Testis (tissue), 3 donors: ENCODE results near the gene DIAPH3. TPM values are rescaled to one million over a fixed set of nuclear protein-coding genes. Genes with fewer than 3 reads are reported as not detected.

ENCODE experiments used
- DNase-seq: peaks from one replicate; pipeline ENCODE4 v3.0.0-alpha.2; 2019
- H3K27ac ChIP-seq, 2 donors: fragments of 200-600 bp; sonication (generic); one replicate each; pipeline ENCODE4 v1.5.1; 2019
- H3K27me3 ChIP-seq: fragments of 200-600 bp; sonication (generic); one replicate; pipeline ENCODE4 v1.5.1; 2019
- H3K36me3 ChIP-seq: fragments of 200-600 bp; sonication (generic); one replicate; pipeline ENCODE4 v1.5.1; 2017; ENCODE audit warnings: low read depth; ENCODE audit errors: missing control alignments
- H3K4me1 ChIP-seq: fragments of 200-600 bp; sonication (generic); one replicate; pipeline ENCODE4 v1.5.1; 2019
- H3K4me3 ChIP-seq, 2 donors: fragments of 200-600 bp; sonication (generic); one replicate each; pipeline ENCODE4 v1.5.1; 2017 to 2019
- H3K9me3 ChIP-seq: fragments of 200-600 bp; sonication (generic); one replicate; pipeline ENCODE4 v1.5.1; 2017
- CTCF ChIP-seq, 3 experiments: fragments of 450-650 bp in 2 of 3; fragments of 200-600 bp in 1 of 3; sonication (generic) in 1 of 3; IDR thresholded peaks; one replicate each; pipeline ENCODE4 v1.5.1; 2016 to 2019; ENCODE audit warnings: antibody characterized with exemption in 3 of 3, mild to moderate bottlenecking in 2 of 3, moderate library complexity in 1 of 3
- POLR2A ChIP-seq: fragments of 450-650 bp; IDR thresholded peaks from one replicate; pipeline ENCODE4 v1.6.1; 2017; ENCODE audit warnings: antibody characterized with exemption, mild to moderate bottlenecking, moderate library complexity
- WGBS, 2 donors: methylation state at CpG; one replicate each; pipeline ENCODE4 v1.1.5; 2018; 5-methylcytosine and 5-hydroxymethylcytosine counted together
- intact Hi-C: fragments of 100-400 bp; cut with DNase I; formaldehyde crosslinking; loops from one replicate; pipeline ENCODE4 v1.15.1; 2023; ENCODE audit warnings: low total_unique reads
- polyA plus RNA-seq: library from polyadenylated mRNA; stranded (reverse); fragments of 350-450 nt; fragmentation: Illumina TruSeq; extraction: RNeasy Lipid Tissue Mini Kit (QIAGEN cat#74804); gene quantifications from one replicate; pipeline ENCODE4 v1.2.3, GENCODE V29; 2014; ENCODE audit warnings: low read depth, low replicate concordance; ENCODE audit not compliant: insufficient read depth
- total RNA-seq, 2 donors: library from RNA; depleted of rRNA; stranded (reverse); fragments of >200 nt; gene quantifications; one replicate each; pipeline ENCODE4 v1.2.3, GENCODE V29; 2016

The DIAPH3 gene
- total and polyA plus RNA-seq, 3 donors from 2014 or later = 12.5 to 30.3 (median 18.7) TPM

DNA sequence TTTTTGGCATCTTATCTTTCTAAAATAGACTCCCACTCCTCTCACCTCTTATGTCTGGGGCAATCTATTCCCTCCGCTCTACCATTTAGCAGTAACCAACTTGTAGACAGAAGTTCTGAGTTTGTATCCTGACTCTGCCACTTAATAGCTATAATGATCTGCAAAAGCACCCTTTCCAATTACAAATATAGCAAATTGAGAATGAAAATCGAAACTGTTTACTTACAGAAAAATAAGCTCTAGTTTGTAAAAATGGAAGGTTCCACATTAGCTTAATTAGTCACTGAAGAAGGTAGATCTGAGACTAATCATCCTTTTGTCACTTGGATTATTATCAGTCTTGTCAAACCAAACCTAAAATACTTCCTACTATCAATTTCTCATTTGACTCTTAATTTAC is 409.3 kb downstream of the DIAPH3 start:
- H3K4me1 ChIP-seq = peaks cover 3% of the 10 kb centered on the region
- no peak overlapping the region for H3K4me3 ChIP-seq
- no peaks in the 10 kb centered on the region for H3K9me3 ChIP-seq
- H3K27me3 ChIP-seq = no peaks in the 10 kb centered on the region
- TF ChIP-seq CTCF (IDR thresholded peaks at IDR 0.05) (no peak), POLR2A (no peak)
- WGBS, 2 donors = 79 to 85% methylated on average over 2 of the region's 2 CpGs
- intact Hi-C loops = no loop called here
- H3K27ac ChIP-seq = no peak overlapping the region
- no peaks in the 10 kb centered on the region for H3K36me3 ChIP-seq
- DNase-seq = no peak

DNA sequence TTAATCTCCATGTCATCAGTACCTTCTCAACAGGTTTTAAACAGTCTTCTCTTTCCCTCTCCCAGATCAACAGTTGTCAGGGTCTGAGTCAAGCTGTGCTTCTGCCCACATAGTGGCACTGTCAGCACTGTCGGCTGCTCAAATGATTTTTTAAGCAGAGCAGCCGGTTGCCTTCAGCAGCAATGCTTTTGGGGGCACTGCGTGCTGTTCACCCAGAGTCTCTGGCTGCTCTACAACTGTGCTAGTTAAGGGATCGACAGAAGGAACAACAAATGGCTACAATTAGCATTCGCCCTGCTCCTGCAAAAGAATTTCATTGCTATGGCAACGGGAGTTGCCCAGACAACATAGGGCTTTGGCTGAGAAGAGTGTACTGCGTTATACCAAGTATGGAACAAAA is 412.9 kb downstream of the DIAPH3 start:
- no peaks in the 10 kb centered on the region for H3K36me3 ChIP-seq
- peaks cover 3% of the 10 kb centered on the region for H3K4me1 ChIP-seq
- H3K27ac ChIP-seq = no peak overlapping the region
- H3K27me3 ChIP-seq = no peaks in the 10 kb centered on the region
- 39 to 41% methylated on average over 7 of the region's 7 CpGs for WGBS, 2 donors
- TF ChIP-seq POLR2A = no peak
- no peak for TF ChIP-seq CTCF (IDR thresholded peaks at IDR 0.05)
- intact Hi-C loops = no loop called here
- no peaks in the 10 kb centered on the region for H3K9me3 ChIP-seq
- H3K4me3 ChIP-seq = no peak overlapping the region
- peak; percentile 52 for DNase-seq

DNA sequence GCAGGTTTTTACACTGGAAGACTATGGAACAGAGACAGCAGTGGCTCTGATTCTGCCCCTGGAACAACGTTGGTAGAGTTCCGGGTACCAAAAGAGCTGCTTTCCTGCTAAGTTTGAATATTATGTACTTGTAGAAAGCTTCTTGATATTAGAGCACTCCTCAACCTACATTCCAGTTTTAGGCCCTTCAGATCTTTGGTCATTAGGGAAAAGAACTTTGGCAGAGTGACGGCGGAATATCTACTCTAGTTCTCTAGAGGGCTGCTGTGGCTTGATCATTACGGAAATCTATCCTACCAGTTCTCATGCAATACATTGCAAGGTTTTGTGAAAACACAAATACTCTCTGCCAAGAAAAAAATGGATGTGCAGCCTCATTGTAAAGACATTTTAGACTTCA is 415.7 kb downstream of the DIAPH3 start:
- no peak for DNase-seq
- 85 to 87% methylated on average over 5 of the region's 5 CpGs for WGBS, 2 donors
- no peak overlapping the region for H3K27ac ChIP-seq
- H3K4me3 ChIP-seq = no peak overlapping the region
- H3K36me3 ChIP-seq = no peaks in the 10 kb centered on the region
- intact Hi-C loops = no loop called here
- TF ChIP-seq CTCF (IDR thresholded peaks at IDR 0.05) (no peak), POLR2A (no peak)
- H3K9me3 ChIP-seq = no peaks in the 10 kb centered on the region
- H3K4me1 ChIP-seq = peaks cover 3% of the 10 kb centered on the region
- no peaks in the 10 kb centered on the region for H3K27me3 ChIP-seq

GRCh38 chr13:59747529-59747928 is 416.2 kb downstream of the DIAPH3 start:
- no peaks in the 10 kb centered on the region for H3K36me3 ChIP-seq
- peaks cover 3% of the 10 kb centered on the region for H3K4me1 ChIP-seq
- H3K4me3 ChIP-seq = no peak overlapping the region
- TF ChIP-seq CTCF (IDR thresholded peaks at IDR 0.05) (no peak), POLR2A (no peak)
- no peak for DNase-seq
- no peaks in the 10 kb centered on the region for H3K27me3 ChIP-seq
- 92 to 100% methylated on average over 1 of the region's 1 CpG for WGBS, 2 donors
- H3K27ac ChIP-seq = no peak overlapping the region
- intact Hi-C loops = no loop called here
- no peaks in the 10 kb centered on the region for H3K9me3 ChIP-seq

DNA sequence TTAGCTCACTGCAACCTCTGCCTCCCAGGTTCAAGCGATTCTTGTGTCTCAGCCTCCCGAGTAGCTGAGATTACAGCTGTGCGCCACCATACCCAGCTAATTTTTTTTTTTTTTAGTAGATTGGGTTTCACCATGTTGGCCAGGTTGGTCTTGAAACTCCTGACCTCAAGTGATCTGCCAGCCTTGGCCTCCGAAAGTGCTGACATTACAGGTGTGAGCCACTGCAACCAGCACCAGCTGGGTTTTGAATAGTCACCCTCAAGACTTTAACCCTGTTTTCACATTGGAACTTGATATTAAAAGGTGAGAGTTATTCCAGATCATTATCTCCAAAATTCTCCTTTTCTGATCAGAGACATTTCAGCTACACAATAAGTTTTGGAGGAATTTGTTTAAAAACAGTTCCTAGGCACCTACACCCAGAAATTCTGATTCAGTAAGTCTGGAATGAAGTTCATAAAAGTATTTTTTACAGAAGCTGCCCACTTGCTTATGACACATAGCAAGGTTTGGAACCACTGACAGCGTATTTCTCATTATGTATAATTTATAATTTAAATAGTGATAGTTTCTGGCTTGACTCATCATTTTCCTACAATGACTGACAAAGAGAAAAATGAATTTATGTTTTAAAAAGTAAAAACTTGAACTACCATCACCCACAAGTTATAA is 417.3 kb downstream of the DIAPH3 start:
- no peak for DNase-seq

More for the DNA sequence above, 417.3 kb downstream of the DIAPH3 start:
- H3K36me3 ChIP-seq = no peaks in the 10 kb centered on the region
- no peaks in the 10 kb centered on the region for H3K27me3 ChIP-seq
- H3K4me1 ChIP-seq = peaks cover 3% of the 10 kb centered on the region
- H3K9me3 ChIP-seq = no peaks in the 10 kb centered on the region
- no peak overlapping the region for H3K4me3 ChIP-seq
- intact Hi-C loops = no loop called here
- 90 to 96% methylated on average over 5 of the region's 5 CpGs for WGBS, 2 donors
- no peak for TF ChIP-seq CTCF (IDR thresholded peaks at IDR 0.05)
- no peak for TF ChIP-seq POLR2A
- H3K27ac ChIP-seq = no peak overlapping the region
